Stimulated activated naive CD8-positive, alpha-beta T cell treated with anti-CD3 and anti-CD28 coated beads, Interleukin-15, Interleukin-2, amounts not matched to agents 100 U/mL and 50 U/mL, for 24 hours (primary cell): ENCODE results near the gene ADAMTS6.
"Not testable (repeated sequence)": the region's sequence is repeated elsewhere in the genome, so short reads cannot be mapped to it uniquely, and the experiment has no call there.

Experiments
- ATAC-seq: fragments of 150-1000 bp; cut with Tn5 transposase; one replicate; pipeline ENCODE4 v1.10.0; 2021
- DNase-seq: peaks from one replicate; pipeline ENCODE4 v3.0.0; 2021

Gene ADAMTS6

GRCh38 chr5:65468633-65469032, 13.1 kb downstream of the ADAMTS6 start:
- DNase-seq: no peak
- ATAC-seq: no peak

GRCh38 chr5:65462139-65462705, 19.5 kb downstream of the ADAMTS6 start:
- no peak for DNase-seq
- ATAC-seq: no peak

- ATAC-seq: no peak
- no peak for DNase-seq
Measured at GRCh38 chr5:65461490-65461889, 20.2 kb downstream of the ADAMTS6 start.

- no peak for DNase-seq
- ATAC-seq: no peak
Measured at GRCh38 chr5:65459995-65460394, 21.7 kb downstream of the ADAMTS6 start.

GRCh38 chr5:65455064-65455463, 26.7 kb downstream of the ADAMTS6 start:
- no peak for ATAC-seq
- DNase-seq: no peak

- DNase-seq: no peak
- ATAC-seq: no peak
Measured at GRCh38 chr5:65451436-65451835, 30.3 kb downstream of the ADAMTS6 start.

GRCh38 chr5:65446682-65447081, 35.0 kb downstream of the ADAMTS6 start:
- DNase-seq (no peak), ATAC-seq (no peak)

GRCh38 chr5:65441800-65442199, 39.9 kb downstream of the ADAMTS6 start:
- DNase-seq (no peak), ATAC-seq (no peak)

- DNase-seq: no peak
- no peak for ATAC-seq
Measured at GRCh38 chr5:65440456-65440855, 41.3 kb downstream of the ADAMTS6 start.

- no peak for DNase-seq
- ATAC-seq: no peak
Measured at GRCh38 chr5:65434122-65434521, 47.6 kb downstream of the ADAMTS6 start.

- DNase-seq: no peak
- ATAC-seq: no peak
Measured at GRCh38 chr5:65426656-65427055, 55.1 kb downstream of the ADAMTS6 start.

- DNase-seq: no peak
- no peak for ATAC-seq
Measured at GRCh38 chr5:65423623-65424022, 58.1 kb downstream of the ADAMTS6 start.

- no peak for DNase-seq
- ATAC-seq: no peak
Measured at GRCh38 chr5:65418661-65419060, 63.1 kb downstream of the ADAMTS6 start.

GRCh38 chr5:65413822-65414221, 67.9 kb downstream of the ADAMTS6 start:
- ATAC-seq: no peak
- no peak for DNase-seq

- ATAC-seq (no peak), DNase-seq (no peak)
Measured at GRCh38 chr5:65412842-65413241, 68.9 kb downstream of the ADAMTS6 start.

GRCh38 chr5:65411356-65411755, 70.4 kb downstream of the ADAMTS6 start:
- DNase-seq: no peak
- ATAC-seq: no peak

GRCh38 chr5:65395526-65396155, 86.1 kb downstream of the ADAMTS6 start:
- DNase-seq: no peak

GRCh38 chr5:65394087-65394486, 87.6 kb downstream of the ADAMTS6 start:
- DNase-seq (no peak), ATAC-seq (no peak)

More at GRCh38 chr5:65395526-65396155, 86.1 kb downstream of the ADAMTS6 start:
- no peak for ATAC-seq

- no peak for ATAC-seq
- DNase-seq: no peak
Measured at GRCh38 chr5:65391591-65391990, 90.1 kb downstream of the ADAMTS6 start.

GRCh38 chr5:65390208-65390607, 91.5 kb downstream of the ADAMTS6 start:
- no peak for ATAC-seq
- no peak for DNase-seq

GRCh38 chr5:65383859-65384258, 97.9 kb downstream of the ADAMTS6 start:
- no peak for DNase-seq
- no peak for ATAC-seq

- DNase-seq (no peak), ATAC-seq (no peak)
Measured at GRCh38 chr5:65382582-65382981, 99.1 kb downstream of the ADAMTS6 start.

- DNase-seq, ATAC-seq: not testable (repeated sequence)
Measured at GRCh38 chr5:65370505-65370904, 111.2 kb downstream of the ADAMTS6 start.

GRCh38 chr5:65366655-65367054, 115.1 kb downstream of the ADAMTS6 start:
- DNase-seq: no peak
- ATAC-seq: no peak
